Neural crest cell (in vitro differentiated cells): Measurements from ENCODE around the gene KRTAP10-6. TPM values are rescaled to one million over a fixed set of nuclear protein-coding genes. Genes with fewer than 3 reads are reported as not detected.
"Not testable (repeated sequence)": the region's sequence is repeated elsewhere in the genome, so short reads cannot be mapped to it uniquely, and the experiment has no call there.

Experiments
- DNase-seq: peaks from one replicate; pipeline ENCODE4 v3.0.0; 2021; ENCODE audit warnings: low read depth, mixed read lengths, low spot score
- H3K27ac Mint-ChIP-seq: one replicate; pipeline ENCODE4 v1.8.0; 2021; ENCODE audit warnings: mild to moderate bottlenecking, mixed read lengths; ENCODE audit not compliant: unreplicated experiment
- H3K27me3 Mint-ChIP-seq: 2 replicates; pipeline ENCODE4 v1.8.0; 2021; ENCODE audit warnings: low read depth, mild to moderate bottlenecking, mixed read lengths
- H3K36me3 Mint-ChIP-seq: 2 replicates; pipeline ENCODE4 v1.8.0; 2021; ENCODE audit warnings: low read depth, mild to moderate bottlenecking, mixed read lengths
- H3K4me1 Mint-ChIP-seq: 2 replicates; pipeline ENCODE4 v1.8.0; 2021; ENCODE audit warnings: mixed read lengths
- H3K4me3 Mint-ChIP-seq: one replicate; pipeline ENCODE4 v1.8.0; 2021; ENCODE audit warnings: mild to moderate bottlenecking, mixed read lengths
- H3K9me3 Mint-ChIP-seq: 2 replicates; pipeline ENCODE4 v1.8.0; 2021; ENCODE audit warnings: mixed read lengths
- total RNA-seq: library from RNA; stranded (reverse); gene quantifications from 2 replicates; pipeline ENCODE4 v1.2.1, GENCODE V29; 2021
- TF ChIP-seq, protein P1 (sequence below): fragments of 200-600 bp; sonication (generic); conservative IDR thresholded peaks from 2 replicates; pipeline ENCODE4 v1.5.0; 2021; ENCODE audit warnings: antibody characterized with exemption, mild to moderate bottlenecking

Gene KRTAP10-6
- total RNA-seq, 1 donor from 2014 or later: not detected

- Mint-ChIP-seq H3K4me3 (no peak overlapping the region), H3K27ac (no peak overlapping the region), H3K27me3 (peaks cover 33% of the 10 kb centered on the region), H3K36me3 (no peaks in the 10 kb centered on the region), H3K4me1 (peaks cover 6% of the 10 kb centered on the region), H3K9me3 (peaks cover 12% of the 10 kb centered on the region)
- TF ChIP-seq, protein P1, sequence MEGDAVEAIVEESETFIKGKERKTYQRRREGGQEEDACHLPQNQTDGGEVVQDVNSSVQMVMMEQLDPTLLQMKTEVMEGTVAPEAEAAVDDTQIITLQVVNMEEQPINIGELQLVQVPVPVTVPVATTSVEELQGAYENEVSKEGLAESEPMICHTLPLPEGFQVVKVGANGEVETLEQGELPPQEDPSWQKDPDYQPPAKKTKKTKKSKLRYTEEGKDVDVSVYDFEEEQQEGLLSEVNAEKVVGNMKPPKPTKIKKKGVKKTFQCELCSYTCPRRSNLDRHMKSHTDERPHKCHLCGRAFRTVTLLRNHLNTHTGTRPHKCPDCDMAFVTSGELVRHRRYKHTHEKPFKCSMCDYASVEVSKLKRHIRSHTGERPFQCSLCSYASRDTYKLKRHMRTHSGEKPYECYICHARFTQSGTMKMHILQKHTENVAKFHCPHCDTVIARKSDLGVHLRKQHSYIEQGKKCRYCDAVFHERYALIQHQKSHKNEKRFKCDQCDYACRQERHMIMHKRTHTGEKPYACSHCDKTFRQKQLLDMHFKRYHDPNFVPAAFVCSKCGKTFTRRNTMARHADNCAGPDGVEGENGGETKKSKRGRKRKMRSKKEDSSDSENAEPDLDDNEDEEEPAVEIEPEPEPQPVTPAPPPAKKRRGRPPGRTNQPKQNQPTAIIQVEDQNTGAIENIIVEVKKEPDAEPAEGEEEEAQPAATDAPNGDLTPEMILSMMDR: no peak
- no peak for DNase-seq
Measured at GRCh38 chr21:44603109-44603875, 11.0 kb upstream of the KRTAP10-6 start.

DNA sequence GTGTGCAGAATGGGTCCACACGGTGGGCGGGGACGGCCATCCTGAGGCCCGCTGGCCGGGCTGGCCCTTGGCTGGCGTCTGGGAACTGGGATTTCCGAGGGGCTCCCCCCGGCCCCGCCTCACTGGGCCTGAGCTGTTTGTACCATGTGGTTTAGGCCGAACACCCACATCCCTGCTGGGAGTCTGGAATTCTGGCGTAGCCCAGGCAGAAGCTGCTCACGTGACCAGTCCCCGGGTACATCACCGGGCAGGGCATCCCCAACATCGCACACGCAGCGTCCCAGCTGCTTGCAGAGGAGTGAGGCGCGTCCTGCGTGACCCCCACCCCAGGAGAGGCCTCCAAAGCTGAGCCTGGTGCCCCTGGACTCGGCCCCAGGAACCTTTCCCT lies 10.2 kb upstream of the KRTAP10-6 start:
- no peaks in the 10 kb centered on the region for H3K36me3 Mint-ChIP-seq
- TF ChIP-seq, protein P1: no peak
- H3K27ac Mint-ChIP-seq: no peak overlapping the region
- H3K27me3 Mint-ChIP-seq: peaks cover 27% of the 10 kb centered on the region
- peaks cover 12% of the 10 kb centered on the region for H3K9me3 Mint-ChIP-seq
- H3K4me3 Mint-ChIP-seq: no peak overlapping the region
- no peak for DNase-seq
- H3K4me1 Mint-ChIP-seq: peaks cover 12% of the 10 kb centered on the region

- Mint-ChIP-seq H3K36me3 (no peaks in the 10 kb centered on the region), H3K27me3 (peaks cover 23% of the 10 kb centered on the region), H3K9me3 (peaks cover 12% of the 10 kb centered on the region), H3K4me1 (peaks cover 12% of the 10 kb centered on the region), H3K27ac (no peak overlapping the region), H3K4me3 (no peak overlapping the region)
- TF ChIP-seq, protein P1: no peak
- no peak for DNase-seq
Measured at GRCh38 chr21:44601596-44602462, 9.5 kb upstream of the KRTAP10-6 start.

DNA sequence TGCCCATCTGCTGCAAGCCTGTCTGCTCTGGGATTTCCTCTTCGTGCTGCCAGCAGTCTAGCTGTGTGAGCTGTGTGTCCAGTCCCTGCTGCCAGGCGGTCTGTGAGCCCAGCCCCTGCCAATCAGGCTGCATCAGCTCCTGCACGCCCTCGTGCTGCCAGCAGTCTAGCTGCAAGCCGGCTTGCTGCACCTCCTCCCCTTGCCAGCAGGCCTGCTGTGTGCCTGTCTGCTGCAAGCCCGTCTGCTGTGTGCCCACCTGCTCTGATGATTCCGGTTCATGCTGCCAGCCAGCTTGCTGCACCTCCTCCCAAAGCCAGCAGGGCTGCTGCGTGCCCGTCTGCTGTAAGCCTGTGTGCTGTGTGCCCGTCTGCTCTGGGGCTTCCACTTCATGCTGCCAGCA lies 8.8 kb upstream of the KRTAP10-6 start:
- H3K27ac Mint-ChIP-seq, H3K4me3 Mint-ChIP-seq, H3K36me3 Mint-ChIP-seq, DNase-seq, H3K9me3 Mint-ChIP-seq: not testable (repeated sequence)
- H3K27me3 Mint-ChIP-seq: peaks cover 18% of the 10 kb centered on the region
- peaks cover 12% of the 10 kb centered on the region for H3K4me1 Mint-ChIP-seq

GRCh38 chr21:44600118-44600978 lies 8.0 kb upstream of the KRTAP10-6 start, which contains the start of gene KRTAP10-7:
Gene KRTAP10-7 (plus strand): TSS chr21:44600597. CDS start chr21:44600622, 25 bp downstream.
- Mint-ChIP-seq H3K27ac (peak within 1 kb of the TSS; percentile 30), H3K4me1 (peaks cover 12% of the 10 kb centered on the region), H3K27me3 (peaks cover 13% of the 10 kb centered on the region)
- H3K4me3 Mint-ChIP-seq, DNase-seq, H3K9me3 Mint-ChIP-seq, H3K36me3 Mint-ChIP-seq: not testable (repeated sequence)
